ENCODE measurements around the gene HTATSF1.

Gene HTATSF1, protein sequence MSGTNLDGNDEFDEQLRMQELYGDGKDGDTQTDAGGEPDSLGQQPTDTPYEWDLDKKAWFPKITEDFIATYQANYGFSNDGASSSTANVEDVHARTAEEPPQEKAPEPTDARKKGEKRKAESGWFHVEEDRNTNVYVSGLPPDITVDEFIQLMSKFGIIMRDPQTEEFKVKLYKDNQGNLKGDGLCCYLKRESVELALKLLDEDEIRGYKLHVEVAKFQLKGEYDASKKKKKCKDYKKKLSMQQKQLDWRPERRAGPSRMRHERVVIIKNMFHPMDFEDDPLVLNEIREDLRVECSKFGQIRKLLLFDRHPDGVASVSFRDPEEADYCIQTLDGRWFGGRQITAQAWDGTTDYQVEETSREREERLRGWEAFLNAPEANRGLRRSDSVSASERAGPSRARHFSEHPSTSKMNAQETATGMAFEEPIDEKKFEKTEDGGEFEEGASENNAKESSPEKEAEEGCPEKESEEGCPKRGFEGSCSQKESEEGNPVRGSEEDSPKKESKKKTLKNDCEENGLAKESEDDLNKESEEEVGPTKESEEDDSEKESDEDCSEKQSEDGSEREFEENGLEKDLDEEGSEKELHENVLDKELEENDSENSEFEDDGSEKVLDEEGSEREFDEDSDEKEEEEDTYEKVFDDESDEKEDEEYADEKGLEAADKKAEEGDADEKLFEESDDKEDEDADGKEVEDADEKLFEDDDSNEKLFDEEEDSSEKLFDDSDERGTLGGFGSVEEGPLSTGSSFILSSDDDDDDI

DNA sequence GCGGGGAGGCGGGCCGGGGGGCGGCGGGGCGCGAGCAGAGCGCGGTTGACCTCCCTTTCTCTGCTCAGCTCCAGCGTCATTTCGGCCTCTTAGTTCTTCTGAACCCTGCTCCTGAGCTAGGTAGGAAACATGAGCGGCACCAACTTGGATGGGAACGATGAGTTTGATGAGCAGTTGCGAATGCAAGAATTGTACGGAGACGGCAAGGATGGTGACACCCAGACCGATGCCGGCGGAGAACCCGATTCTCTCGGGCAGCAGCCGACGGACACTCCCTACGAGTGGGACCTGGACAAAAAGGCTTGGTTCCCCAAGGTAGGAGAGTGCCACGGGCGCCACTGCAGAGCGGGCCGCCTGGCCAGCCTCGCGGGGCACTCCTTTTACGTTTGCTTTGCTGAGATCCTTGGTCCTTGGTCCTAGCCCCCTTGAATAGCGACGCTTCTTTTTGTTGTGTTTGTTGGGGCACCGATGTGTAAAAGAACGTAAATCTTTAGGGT, at the start of gene HTATSF1:
TSS of gene HTATSF1 (plus strand) at position 37 of the 497 bp plus-strand sequence. CDS start at position 130, 93 bp downstream.
- Histone ChIP-seq H3K27ac (ENCODE audit: low read depth, low read length) (peak within 1 kb of the TSS; percentile 73), H3K9me3 (ENCODE audit: control insufficient read depth in 5 of 5, low read length in 5 of 5) (no peaks in the 10 kb centered on the region), H3K4me1 (ENCODE audit: control insufficient read depth in 5 of 5, insufficient read depth in 5 of 5, low read length in 5 of 5) (peaks cover 0 to 19% (median 13%) of the 10 kb centered on the region in 5 donors), H3K9ac (ENCODE audit: low read length in 5 of 5) (peak within 1 kb of the TSS; percentile 30 to 79 (median 66)), H3K4me3 (ENCODE audit: low read depth in 1 of 5, low read length in 5 of 5) (peak within 1 kb of the TSS; percentile 54 to 90 (median 71)), H3K27me3 (ENCODE audit: control insufficient read depth in 5 of 5, insufficient read depth in 4 of 5, low read length in 5 of 5) (peaks cover 0 to 6% (median 0%) of the 10 kb centered on the region in 5 donors), H3K36me3 (ENCODE audit: control insufficient read depth in 5 of 5, insufficient read depth in 5 of 5, low read length in 5 of 5) (peaks cover 0 to 19% (median 9%) of the 10 kb centered on the region in 5 donors)

DNA sequence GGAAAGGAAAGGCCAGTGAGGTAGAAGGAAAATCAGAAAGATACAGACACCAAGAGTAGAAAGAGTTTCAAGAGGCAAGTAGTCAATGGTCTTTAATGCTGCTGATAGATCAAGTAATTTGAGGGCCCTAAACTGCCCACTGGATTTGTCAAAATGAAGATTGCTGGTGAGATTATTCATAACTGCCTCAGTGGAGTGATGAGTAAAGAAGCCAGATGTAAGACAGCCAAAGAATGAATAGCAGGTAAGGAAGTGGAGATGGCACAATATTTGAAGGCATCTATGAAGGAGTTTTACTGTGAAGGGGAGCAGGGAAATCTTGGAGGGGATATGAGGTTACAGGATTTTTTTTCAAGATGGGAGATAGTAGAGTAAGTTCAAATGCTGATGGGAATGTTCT, 49.4 kb upstream of the HTATSF1 start:
- Histone ChIP-seq H3K36me3 (ENCODE audit: control insufficient read depth in 5 of 5, insufficient read depth in 5 of 5, low read length in 5 of 5) (no peaks in the 10 kb centered on the region), H3K4me1 (ENCODE audit: control insufficient read depth in 5 of 5, insufficient read depth in 5 of 5, low read length in 5 of 5) (no peaks in the 10 kb centered on the region), H3K4me3 (ENCODE audit: low read depth in 1 of 5, low read length in 5 of 5) (no peak overlapping the region), H3K27me3 (ENCODE audit: control insufficient read depth in 5 of 5, insufficient read depth in 4 of 5, low read length in 5 of 5) (peaks cover 0 to 9% (median 0%) of the 10 kb centered on the region in 5 donors), H3K27ac (ENCODE audit: low read depth, low read length) (no peak overlapping the region), H3K9me3 (ENCODE audit: control insufficient read depth in 5 of 5, low read length in 5 of 5) (no peaks in the 10 kb centered on the region), H3K9ac (ENCODE audit: low read length in 5 of 5) (no peak overlapping the region)

DNA sequence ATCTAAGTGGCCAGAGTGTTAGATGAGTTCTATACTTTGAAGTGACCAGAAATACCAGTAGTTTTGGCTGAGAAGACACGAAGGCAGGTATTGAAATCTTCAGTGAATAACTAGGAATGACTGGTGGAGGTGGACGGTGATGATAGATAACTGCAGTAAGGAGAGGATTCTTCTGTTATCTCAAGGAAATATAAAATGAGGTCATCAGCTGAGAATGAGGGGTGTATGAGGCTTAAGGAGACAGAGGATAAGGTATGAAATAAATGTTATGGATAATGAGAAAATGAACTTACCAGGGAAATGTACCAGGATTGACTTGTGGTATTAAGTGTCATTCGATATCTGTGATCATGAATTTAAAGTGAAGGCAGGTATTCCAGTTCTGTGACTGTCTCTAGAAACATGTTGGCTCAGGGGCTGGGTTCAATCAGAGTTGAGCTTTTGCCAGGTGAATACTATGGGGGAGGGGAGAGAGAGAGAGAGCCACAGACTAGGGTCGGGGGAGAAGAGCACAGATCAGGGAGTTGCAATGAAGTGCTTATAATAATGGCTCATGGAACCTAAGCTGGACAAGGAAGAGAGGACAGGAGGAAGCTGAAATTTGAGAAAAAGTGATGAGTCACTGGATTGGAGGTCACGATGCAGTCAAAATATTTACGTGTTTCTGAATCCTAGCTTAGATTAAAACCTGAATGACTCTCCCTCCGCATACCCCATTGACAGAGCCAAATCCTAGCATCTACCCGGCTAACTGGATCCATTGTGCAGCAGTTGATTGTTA, 47.2 kb upstream of the HTATSF1 start:
- Histone ChIP-seq H3K4me3 (ENCODE audit: low read depth in 1 of 5, low read length in 5 of 5) (no peak overlapping the region), H3K27ac (ENCODE audit: low read depth, low read length) (no peak overlapping the region), H3K4me1 (ENCODE audit: control insufficient read depth in 5 of 5, insufficient read depth in 5 of 5, low read length in 5 of 5) (no peaks in the 10 kb centered on the region), H3K27me3 (ENCODE audit: control insufficient read depth in 5 of 5, insufficient read depth in 4 of 5, low read length in 5 of 5) (peaks cover 0 to 9% (median 0%) of the 10 kb centered on the region in 5 donors), H3K9me3 (ENCODE audit: control insufficient read depth in 5 of 5, low read length in 5 of 5) (no peaks in the 10 kb centered on the region), H3K9ac (ENCODE audit: low read length in 5 of 5) (no peak overlapping the region), H3K36me3 (ENCODE audit: control insufficient read depth in 5 of 5, insufficient read depth in 5 of 5, low read length in 5 of 5) (no peaks in the 10 kb centered on the region)

DNA sequence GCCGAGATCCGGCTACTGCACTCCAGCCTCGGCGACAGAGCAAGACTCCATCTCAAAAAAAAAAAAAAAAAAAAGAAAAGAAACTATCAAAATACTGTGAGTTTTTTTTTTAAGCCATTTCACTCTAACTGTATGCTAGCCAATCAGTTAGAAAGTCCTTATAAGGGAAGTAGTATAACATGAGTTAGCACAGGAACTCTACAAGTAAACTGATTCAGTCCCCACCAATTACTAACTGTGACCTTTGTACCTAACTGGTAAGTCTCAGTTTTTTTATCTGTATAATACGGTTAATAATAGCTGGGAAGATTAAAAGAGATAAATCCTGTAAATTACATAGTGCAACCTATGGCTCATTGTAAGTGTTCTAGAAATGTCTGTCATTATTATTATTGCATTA, 44.8 kb upstream of the HTATSF1 start:
- H3K36me3 ChIP-seq (ENCODE audit: control insufficient read depth in 5 of 5, insufficient read depth in 5 of 5, low read length in 5 of 5), result no peaks in the 10 kb centered on the region
- no peak overlapping the region for H3K4me3 ChIP-seq (ENCODE audit: low read depth in 1 of 5, low read length in 5 of 5)
- H3K9me3 ChIP-seq (ENCODE audit: control insufficient read depth in 5 of 5, low read length in 5 of 5), result no peaks in the 10 kb centered on the region
- H3K27ac ChIP-seq (ENCODE audit: low read depth, low read length), result no peak overlapping the region
- no peak overlapping the region for H3K9ac ChIP-seq (ENCODE audit: low read length in 5 of 5)
- H3K4me1 ChIP-seq (ENCODE audit: control insufficient read depth in 5 of 5, insufficient read depth in 5 of 5, low read length in 5 of 5), result peaks cover 0 to 8% (median 0%) of the 10 kb centered on the region in 5 donors
- peaks cover 0 to 7% (median 0%) of the 10 kb centered on the region in 5 donors for H3K27me3 ChIP-seq (ENCODE audit: control insufficient read depth in 5 of 5, insufficient read depth in 4 of 5, low read length in 5 of 5)

DNA sequence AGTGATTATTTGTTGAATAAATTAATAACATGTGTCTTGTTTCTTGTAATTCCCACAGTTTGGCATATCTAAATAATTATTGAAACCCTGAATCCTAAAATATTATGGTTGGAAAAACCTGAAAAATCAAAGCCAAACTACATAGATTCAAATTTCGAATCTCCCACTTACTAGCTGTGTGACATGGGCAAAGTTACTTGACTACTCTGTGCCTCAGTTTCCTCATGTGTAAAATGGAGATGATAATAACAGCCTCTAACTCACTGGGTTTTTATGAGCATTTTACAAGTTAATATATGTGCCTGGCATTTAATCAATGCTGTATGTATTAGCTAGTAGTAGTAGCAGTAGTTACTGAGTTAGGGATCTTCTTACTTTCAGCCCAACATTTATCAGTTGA, 44.3 kb upstream of the HTATSF1 start:
- H3K9me3 ChIP-seq (ENCODE audit: control insufficient read depth in 5 of 5, low read length in 5 of 5), result no peaks in the 10 kb centered on the region
- H3K4me1 ChIP-seq (ENCODE audit: control insufficient read depth in 5 of 5, insufficient read depth in 5 of 5, low read length in 5 of 5), result peaks cover 0 to 9% (median 0%) of the 10 kb centered on the region in 5 donors
- H3K27ac ChIP-seq (ENCODE audit: low read depth, low read length), result no peak overlapping the region
- H3K9ac ChIP-seq (ENCODE audit: low read length in 5 of 5), result no peak overlapping the region
- H3K27me3 ChIP-seq (ENCODE audit: control insufficient read depth in 5 of 5, insufficient read depth in 4 of 5, low read length in 5 of 5), result peaks cover 0 to 5% (median 0%) of the 10 kb centered on the region in 5 donors
- H3K36me3 ChIP-seq (ENCODE audit: control insufficient read depth in 5 of 5, insufficient read depth in 5 of 5, low read length in 5 of 5), result no peaks in the 10 kb centered on the region
- no peak overlapping the region for H3K4me3 ChIP-seq (ENCODE audit: low read depth in 1 of 5, low read length in 5 of 5)

DNA sequence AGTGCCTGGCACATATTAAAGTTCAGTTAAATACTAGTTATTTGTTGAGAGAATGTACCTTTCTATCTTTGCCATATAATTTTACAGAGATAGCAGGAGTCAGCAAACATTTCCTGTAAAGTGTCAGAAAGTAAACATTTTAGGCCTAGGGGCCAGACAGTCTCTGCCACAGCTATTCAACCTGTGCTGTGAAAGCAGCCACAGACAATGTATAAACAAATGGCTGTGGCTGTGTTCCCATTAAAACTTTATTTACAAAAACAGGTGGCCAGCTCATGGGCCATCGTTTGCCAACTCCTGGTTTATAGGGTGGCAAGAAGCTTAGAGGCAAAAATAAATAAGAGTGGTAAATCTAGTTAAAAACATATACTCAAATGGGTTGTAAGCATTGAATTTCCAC, 43.6 kb upstream of the HTATSF1 start:
- H3K27me3 ChIP-seq (ENCODE audit: control insufficient read depth in 5 of 5, insufficient read depth in 4 of 5, low read length in 5 of 5), result peaks cover 0 to 4% (median 0%) of the 10 kb centered on the region in 5 donors
- H3K9me3 ChIP-seq (ENCODE audit: control insufficient read depth in 5 of 5, low read length in 5 of 5), result no peaks in the 10 kb centered on the region
- no peaks in the 10 kb centered on the region for H3K36me3 ChIP-seq (ENCODE audit: control insufficient read depth in 5 of 5, insufficient read depth in 5 of 5, low read length in 5 of 5)
- no peak overlapping the region for H3K9ac ChIP-seq (ENCODE audit: low read length in 5 of 5)
- H3K4me3 ChIP-seq (ENCODE audit: low read depth in 1 of 5, low read length in 5 of 5), result no peak overlapping the region
- H3K27ac ChIP-seq (ENCODE audit: low read depth, low read length), result no peak overlapping the region
- H3K4me1 ChIP-seq (ENCODE audit: control insufficient read depth in 5 of 5, insufficient read depth in 5 of 5, low read length in 5 of 5), result peaks cover 0 to 9% (median 0%) of the 10 kb centered on the region in 5 donors

DNA sequence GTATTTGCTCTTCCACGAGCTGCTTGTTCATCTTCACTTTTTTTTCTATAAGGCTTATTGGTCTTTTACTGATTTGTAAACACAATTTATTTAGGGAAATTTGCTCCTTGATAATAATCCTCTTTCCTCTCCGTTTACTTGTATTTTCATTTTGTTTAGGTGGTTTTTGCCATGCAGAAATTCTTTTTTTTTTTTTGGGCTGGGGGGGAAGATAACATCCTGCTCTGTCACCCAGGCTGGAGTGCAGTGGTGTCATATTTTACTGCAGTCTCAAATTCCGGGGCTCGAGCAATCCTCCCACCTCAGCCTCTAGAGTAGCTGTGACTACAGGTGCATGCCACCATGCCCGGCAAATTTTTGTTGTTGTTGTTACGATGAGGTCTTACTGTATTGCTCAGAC, 41.3 kb upstream of the HTATSF1 start:
- no peak overlapping the region for H3K9ac ChIP-seq (ENCODE audit: low read length in 5 of 5)
- peaks cover 0 to 9% (median 0%) of the 10 kb centered on the region in 5 donors for H3K4me1 ChIP-seq (ENCODE audit: control insufficient read depth in 5 of 5, insufficient read depth in 5 of 5, low read length in 5 of 5)
- H3K9me3 ChIP-seq (ENCODE audit: control insufficient read depth in 5 of 5, low read length in 5 of 5), result no peaks in the 10 kb centered on the region
- no peak overlapping the region for H3K27ac ChIP-seq (ENCODE audit: low read depth, low read length)
- peaks cover 0 to 2% (median 0%) of the 10 kb centered on the region in 5 donors for H3K27me3 ChIP-seq (ENCODE audit: control insufficient read depth in 5 of 5, insufficient read depth in 4 of 5, low read length in 5 of 5)
- no peak overlapping the region for H3K4me3 ChIP-seq (ENCODE audit: low read depth in 1 of 5, low read length in 5 of 5)
- no peaks in the 10 kb centered on the region for H3K36me3 ChIP-seq (ENCODE audit: control insufficient read depth in 5 of 5, insufficient read depth in 5 of 5, low read length in 5 of 5)

DNA sequence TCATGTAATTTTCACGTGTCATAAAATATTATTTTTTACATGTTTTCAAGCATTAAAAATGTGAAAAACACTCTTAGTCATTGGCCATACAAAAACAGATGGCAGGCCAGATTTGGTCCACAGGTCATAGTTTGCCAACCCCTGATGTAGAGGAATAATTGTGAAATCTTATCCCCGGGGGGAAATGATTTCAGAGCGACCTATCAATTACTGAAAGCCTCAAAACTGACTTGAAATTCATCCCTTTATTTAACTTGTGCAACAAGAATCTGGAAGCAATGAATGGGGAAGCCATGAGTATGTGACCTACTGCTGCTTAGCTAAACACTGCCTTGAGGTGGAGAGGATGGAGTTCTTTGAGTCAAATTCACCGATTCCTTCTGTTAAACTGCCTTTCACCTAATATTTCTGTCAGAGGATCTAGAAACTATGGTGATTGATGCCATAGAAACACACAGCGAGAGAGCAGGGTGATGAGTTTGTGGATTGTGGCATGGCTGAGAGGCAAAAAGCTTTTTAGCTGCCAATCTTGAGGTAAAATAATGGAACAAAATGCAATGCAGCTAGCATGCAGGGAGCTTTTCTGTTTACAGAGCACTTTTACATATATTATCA, 40.0 kb upstream of the HTATSF1 start:
- Histone ChIP-seq H3K9ac (ENCODE audit: low read length in 5 of 5) (no peak overlapping the region), H3K4me1 (ENCODE audit: control insufficient read depth in 5 of 5, insufficient read depth in 5 of 5, low read length in 5 of 5) (peaks cover 0 to 9% (median 0%) of the 10 kb centered on the region in 5 donors), H3K4me3 (ENCODE audit: low read depth in 1 of 5, low read length in 5 of 5) (no peak overlapping the region), H3K27me3 (ENCODE audit: control insufficient read depth in 5 of 5, insufficient read depth in 4 of 5, low read length in 5 of 5) (peaks cover 0 to 2% (median 0%) of the 10 kb centered on the region in 5 donors), H3K36me3 (ENCODE audit: control insufficient read depth in 5 of 5, insufficient read depth in 5 of 5, low read length in 5 of 5) (no peaks in the 10 kb centered on the region), H3K27ac (ENCODE audit: low read depth, low read length) (peak overlapping the region; percentile 35), H3K9me3 (ENCODE audit: control insufficient read depth in 5 of 5, low read length in 5 of 5) (no peaks in the 10 kb centered on the region)

DNA sequence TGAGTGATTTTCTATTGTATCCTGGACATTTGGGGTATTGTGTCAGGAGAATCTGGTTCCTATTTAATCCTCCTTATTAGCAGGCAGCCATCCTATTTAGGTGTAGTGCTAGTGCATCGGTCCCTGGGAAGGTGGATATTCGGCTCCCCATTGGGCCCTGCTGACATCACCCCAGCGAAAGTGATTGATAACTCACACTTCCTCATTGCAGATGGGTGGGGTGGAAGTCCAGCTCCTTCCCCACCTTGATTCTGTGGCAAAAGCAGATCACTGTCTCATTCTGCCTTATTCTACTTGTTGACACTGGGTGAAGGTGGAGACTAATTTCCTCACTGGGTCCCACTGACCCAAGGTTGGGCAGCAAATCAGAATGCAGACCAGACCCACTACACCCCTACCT, 32.8 kb upstream of the HTATSF1 start:
- no peak overlapping the region for H3K27ac ChIP-seq (ENCODE audit: low read depth, low read length)
- no peak overlapping the region for H3K9ac ChIP-seq (ENCODE audit: low read length in 5 of 5)
- H3K9me3 ChIP-seq (ENCODE audit: control insufficient read depth in 5 of 5, low read length in 5 of 5), result no peaks in the 10 kb centered on the region
- H3K36me3 ChIP-seq (ENCODE audit: control insufficient read depth in 5 of 5, insufficient read depth in 5 of 5, low read length in 5 of 5), result no peaks in the 10 kb centered on the region
- no peak overlapping the region for H3K4me3 ChIP-seq (ENCODE audit: low read depth in 1 of 5, low read length in 5 of 5)
- no peaks in the 10 kb centered on the region for H3K4me1 ChIP-seq (ENCODE audit: control insufficient read depth in 5 of 5, insufficient read depth in 5 of 5, low read length in 5 of 5)
- peaks cover 4 to 11% (median 6%) of the 10 kb centered on the region in 5 donors for H3K27me3 ChIP-seq (ENCODE audit: control insufficient read depth in 5 of 5, insufficient read depth in 4 of 5, low read length in 5 of 5)
